Stimulated activated CD8-positive, alpha-beta memory T cell treated with anti-CD3 and anti-CD28 coated beads, Interleukin-15, amount 100 ng/mL, for 1 hour (primary cell): ENCODE results near the gene DEGS2.

ENCODE experiments used
- DNase-seq: peaks from one replicate; pipeline ENCODE4 v3.0.0-alpha.2; 2020; ENCODE audit warnings: low read depth

The DEGS2 gene

GRCh38 chr14:100114109-100114765, 45.2 kb downstream of the DEGS2 start:
- DNase-seq: no peak

GRCh38 chr14:100111931-100112704, 47.3 kb downstream of the DEGS2 start:
- DNase-seq: no peak

- no peak for DNase-seq
Measured at GRCh38 chr14:100110816-100111215, 48.6 kb downstream of the DEGS2 start.

GRCh38 chr14:100109594-100109955, 49.9 kb downstream of the DEGS2 start:
- no peak for DNase-seq

- no peak for DNase-seq
Measured at GRCh38 chr14:100108840-100109593, 50.4 kb downstream of the DEGS2 start.

- DNase-seq: peak; percentile 87
Measured at GRCh38 chr14:100108042-100108825, 51.2 kb downstream of the DEGS2 start.

GRCh38 chr14:100107236-100107635, 52.2 kb downstream of the DEGS2 start:
- DNase-seq: no peak

GRCh38 chr14:100106250-100107112, 53.0 kb downstream of the DEGS2 start:
- no peak for DNase-seq

- no peak for DNase-seq
Measured at GRCh38 chr14:100105357-100106169, 53.9 kb downstream of the DEGS2 start.

GRCh38 chr14:100104523-100105300, 54.7 kb downstream of the DEGS2 start:
- no peak for DNase-seq

GRCh38 chr14:100104006-100104352, 55.5 kb downstream of the DEGS2 start:
- no peak for DNase-seq

GRCh38 chr14:100103250-100104005, 56.0 kb downstream of the DEGS2 start:
- DNase-seq: no peak

GRCh38 chr14:100102156-100102785, 57.2 kb downstream of the DEGS2 start:
- no peak for DNase-seq

- no peak for DNase-seq
Measured at GRCh38 chr14:100100032-100100703, 59.3 kb downstream of the DEGS2 start.

- DNase-seq: no peak
Measured at GRCh38 chr14:100098171-100098570, 61.3 kb downstream of the DEGS2 start.

GRCh38 chr14:100096656-100097055, 62.8 kb downstream of the DEGS2 start:
- DNase-seq: no peak
